ENCODE measurements around the gene SLC3A2. TPM values are rescaled to one million over a fixed set of nuclear protein-coding genes. Genes with fewer than 3 reads are reported as not detected.

Gene SLC3A2
- total and polyA plus RNA-seq, 2 of the 13 experiments (the other 11 are each of a cell fraction or from before 2014, with no cell fraction given) = 213 to 226 TPM

GRCh38 chr11:62850911-62851806 is 29.5 kb upstream of the SLC3A2 start (continued):
- TF ChIP-seq PCBP1 (IDR thresholded peaks at IDR 0.05; ENCODE audit: borderline replicate concordance, low read depth, low read length) (no peak), AHDC1 (CRISPR knock-in tag; IDR thresholded peaks at IDR 0.05; ENCODE audit: borderline replicate concordance) (no peak), RXRA (CRISPR knock-in tag; IDR thresholded peaks at IDR 0.05) (peak; percentile 17; the same call in 1 of the 2 replicates), ZNF383 (CRISPR knock-in tag; IDR thresholded peaks at IDR 0.05; ENCODE audit: borderline replicate concordance) (no peak)
